ENCODE data around the gene XBP1.
"Not testable (repeated sequence)": the region's sequence is repeated elsewhere in the genome, so short reads cannot be mapped to it uniquely, and the experiment has no call there.

XBP1 gene

GRCh38 chr22:28792491-28793383 is 7.6 kb downstream of the XBP1 start:
- no peak for DNase-seq (ENCODE audit: low read depth, low spot score)

GRCh38 chr22:28791841-28792490 is 8.4 kb downstream of the XBP1 start:
- no peak for DNase-seq (ENCODE audit: low read depth, low spot score)

GRCh38 chr22:28791124-28791523 is 9.2 kb downstream of the XBP1 start:
- no peak for DNase-seq (ENCODE audit: low read depth, low spot score)

- no peak for DNase-seq (ENCODE audit: low read depth, low spot score)
Observed at GRCh38 chr22:28788601-28789000, 11.8 kb downstream of the XBP1 start.

- DNase-seq (ENCODE audit: low read depth, low spot score), result no peak
Observed at GRCh38 chr22:28783786-28784671, 16.3 kb downstream of the XBP1 start.

- no peak for DNase-seq (ENCODE audit: low read depth, low spot score)
Observed at GRCh38 chr22:28780296-28780695, 20.1 kb downstream of the XBP1 start.

GRCh38 chr22:28779833-28780232 is 20.5 kb downstream of the XBP1 start:
- no peak for DNase-seq (ENCODE audit: low read depth, low spot score)

GRCh38 chr22:28774378-28774777 is 26.0 kb downstream of the XBP1 start:
- no peak for DNase-seq (ENCODE audit: low read depth, low spot score)

GRCh38 chr22:28773461-28773867 is 26.9 kb downstream of the XBP1 start:
- DNase-seq (ENCODE audit: low read depth, low spot score), result no peak

- DNase-seq (ENCODE audit: low read depth, low spot score), result peak; percentile 97
Observed at GRCh38 chr22:28772633-28773460, 27.5 kb downstream of the XBP1 start, which contains the start of gene CCDC117. Gene CCDC117, plus strand, starts transcription at chr22:28772695. Its CDS starts 155 bp downstream, at chr22:28772850.

- peak; percentile 40 for DNase-seq (ENCODE audit: low read depth, low spot score)
Observed at GRCh38 chr22:28771195-28771791, 29.1 kb downstream of the XBP1 start.

GRCh38 chr22:28769394-28770085 is 30.8 kb downstream of the XBP1 start:
- DNase-seq (ENCODE audit: low read depth, low spot score), result no peak

GRCh38 chr22:28768701-28769393 is 31.5 kb downstream of the XBP1 start:
- DNase-seq (ENCODE audit: low read depth, low spot score), result no peak

GRCh38 chr22:28766628-28767027 is 33.7 kb downstream of the XBP1 start:
- no peak for DNase-seq (ENCODE audit: low read depth, low spot score)

GRCh38 chr22:28762000-28762399 is 38.4 kb downstream of the XBP1 start:
- DNase-seq (ENCODE audit: low read depth, low spot score), result not testable (repeated sequence)

- no peak for DNase-seq (ENCODE audit: low read depth, low spot score)
Observed at GRCh38 chr22:28761449-28761755, 39.0 kb downstream of the XBP1 start.

GRCh38 chr22:28759861-28760560 is 40.4 kb downstream of the XBP1 start:
- peak; percentile 40 for DNase-seq (ENCODE audit: low read depth, low spot score)

GRCh38 chr22:28754512-28754911 is 45.9 kb downstream of the XBP1 start:
- DNase-seq (ENCODE audit: low read depth, low spot score), result not testable (repeated sequence)

GRCh38 chr22:28750471-28750881 is 49.9 kb downstream of the XBP1 start:
- DNase-seq (ENCODE audit: low read depth, low spot score), result peak; percentile 52
